SU-DHL-6 (cell line): ENCODE measurements around the gene HSF2BP.
"Not testable (repeated sequence)": the region's sequence is repeated elsewhere in the genome, so short reads cannot be mapped to it uniquely, and the experiment has no call there.

Experiments used
- EZH2phosphoT487 ChIP-seq: fragments of 200-600 bp; sonication (generic), shearing (Covaris generic); conservative IDR thresholded peaks from 2 replicates; pipeline ENCODE4 v1.6.1; 2018; ENCODE audit warnings: mild to moderate bottlenecking, antibody characterized with exemption, low read length, moderate library complexity, mixed read lengths
- TF ChIP-seq, protein P1 (sequence below): fragments of 200-600 bp; sonication (generic); IDR thresholded peaks from one replicate; pipeline ENCODE4 v1.5.1; 2017; ENCODE audit warnings: antibody characterized with exemption, mild to moderate bottlenecking, low read length, moderate library complexity; ENCODE audit not compliant: insufficient read depth, poor library complexity, severe bottlenecking

DNA sequence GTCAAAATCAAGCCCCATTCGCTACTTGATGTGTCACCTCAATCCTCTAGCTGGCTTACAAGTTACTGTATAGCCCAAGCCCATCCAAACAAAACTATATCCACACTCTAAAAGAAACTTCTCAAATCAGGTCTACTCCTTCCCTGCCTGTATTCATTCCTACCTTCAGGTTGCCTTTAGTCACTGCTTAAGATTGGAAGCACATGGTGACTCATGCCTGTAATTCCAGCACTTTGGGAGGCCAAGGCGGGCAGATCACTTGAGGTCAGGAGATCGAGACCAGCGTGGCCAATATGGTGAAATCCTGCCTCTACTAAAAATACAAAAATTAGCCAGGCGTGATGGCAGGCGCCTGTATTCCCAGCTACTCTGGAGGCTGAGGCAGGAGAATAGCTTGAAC lies 7.4 kb downstream of the HSF2BP start:
- TF ChIP-seq, protein P1, sequence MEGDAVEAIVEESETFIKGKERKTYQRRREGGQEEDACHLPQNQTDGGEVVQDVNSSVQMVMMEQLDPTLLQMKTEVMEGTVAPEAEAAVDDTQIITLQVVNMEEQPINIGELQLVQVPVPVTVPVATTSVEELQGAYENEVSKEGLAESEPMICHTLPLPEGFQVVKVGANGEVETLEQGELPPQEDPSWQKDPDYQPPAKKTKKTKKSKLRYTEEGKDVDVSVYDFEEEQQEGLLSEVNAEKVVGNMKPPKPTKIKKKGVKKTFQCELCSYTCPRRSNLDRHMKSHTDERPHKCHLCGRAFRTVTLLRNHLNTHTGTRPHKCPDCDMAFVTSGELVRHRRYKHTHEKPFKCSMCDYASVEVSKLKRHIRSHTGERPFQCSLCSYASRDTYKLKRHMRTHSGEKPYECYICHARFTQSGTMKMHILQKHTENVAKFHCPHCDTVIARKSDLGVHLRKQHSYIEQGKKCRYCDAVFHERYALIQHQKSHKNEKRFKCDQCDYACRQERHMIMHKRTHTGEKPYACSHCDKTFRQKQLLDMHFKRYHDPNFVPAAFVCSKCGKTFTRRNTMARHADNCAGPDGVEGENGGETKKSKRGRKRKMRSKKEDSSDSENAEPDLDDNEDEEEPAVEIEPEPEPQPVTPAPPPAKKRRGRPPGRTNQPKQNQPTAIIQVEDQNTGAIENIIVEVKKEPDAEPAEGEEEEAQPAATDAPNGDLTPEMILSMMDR: not testable (repeated sequence)
- not testable (repeated sequence) for TF ChIP-seq EZH2phosphoT487
